Measurements from ENCODE around the gene NIPBL. TPM values are rescaled to one million over a fixed set of nuclear protein-coding genes. Genes with fewer than 3 reads are reported as not detected.
A peak's percentile ranks its signal among the peaks of the same experiment; 100 is the strongest.

Gene NIPBL
- total and polyA plus RNA-seq, 4 experiments from 2014 or later: 3.8 to 110 (median 74.4) TPM

DNA sequence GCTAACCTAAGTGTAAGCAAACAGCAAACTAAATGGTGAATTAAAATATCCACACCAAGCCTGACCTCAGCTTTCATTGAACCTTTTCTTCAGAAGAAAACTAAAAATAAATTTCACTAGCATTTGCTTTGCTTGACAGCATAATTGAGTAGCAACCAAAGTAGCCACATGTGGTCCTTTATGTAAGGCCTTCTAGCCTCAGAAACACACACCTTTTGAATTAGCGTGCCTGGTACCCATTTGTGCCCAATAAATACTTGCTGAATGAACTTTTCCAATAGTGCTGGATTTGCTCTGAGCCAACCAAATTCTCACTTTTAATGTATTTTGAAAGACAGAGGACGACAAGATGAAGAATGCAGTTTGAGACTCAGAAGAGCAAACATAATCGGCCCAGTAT, 2.1 kb upstream of the NIPBL start:
- H3K4me3 Mint-ChIP-seq: peak overlapping the region; percentile 89 to 99 (median 94)
- Histone ChIP-seq H3K27me3 (ENCODE audit: insufficient read depth, low read length) (no peaks in the 10 kb centered on the region), H3K4me3 (ENCODE audit: low read length in 2 of 2) (peak overlapping the region in 1 of 2 donors; percentile 38), H3K4me1 (ENCODE audit: insufficient read depth, low read length) (peaks cover 60% of the 10 kb centered on the region), H3K9me3 (ENCODE audit: control insufficient read depth in 1 of 2, low read length in 2 of 2) (no peaks in the 10 kb centered on the region), H3K36me3 (ENCODE audit: insufficient read depth, low read length) (no peaks in the 10 kb centered on the region), H3K27ac (ENCODE audit: low read depth, low read length) (peak overlapping the region; percentile 93)
- H3K9me3 Mint-ChIP-seq: peaks cover 0 to 2% (median 0%) of the 10 kb centered on the region in 8 donors
- H3K27me3 Mint-ChIP-seq: no peaks in the 10 kb centered on the region
- peak overlapping the region; percentile 44 to 97 (median 93) for H3K27ac Mint-ChIP-seq
- CTCF ChIA-PET (ENCODE audit: partially characterized antibody): interaction anchor here (0.8 to 2.1 kb wide), 4 partner anchors 10 to 184 kb away, joined by 3 to 5 read pairs (median 4); no protein-coding TSS in a partner anchor
- peaks cover 28 to 61% (median 39%) of the 10 kb centered on the region in 4 donors for H3K4me1 Mint-ChIP-seq
- intact Hi-C loops (cut with micrococcal nuclease): loop anchor here (2.0 kb wide), 1 partner anchor 1946 kb away; the partner anchor contains the start of gene DNAJC21
- POLR2A ChIA-PET (ENCODE audit: partially characterized antibody): interaction anchor here (1.2 to 1.7 kb wide), 3 partner anchors 9 to 20 kb away, joined by 3 to 5 read pairs (median 4); no protein-coding TSS in a partner anchor
- no peak for DNase-seq
- peaks cover 0 to 22% of the 10 kb centered on the region in 2 donors for H3K36me3 Mint-ChIP-seq

DNA sequence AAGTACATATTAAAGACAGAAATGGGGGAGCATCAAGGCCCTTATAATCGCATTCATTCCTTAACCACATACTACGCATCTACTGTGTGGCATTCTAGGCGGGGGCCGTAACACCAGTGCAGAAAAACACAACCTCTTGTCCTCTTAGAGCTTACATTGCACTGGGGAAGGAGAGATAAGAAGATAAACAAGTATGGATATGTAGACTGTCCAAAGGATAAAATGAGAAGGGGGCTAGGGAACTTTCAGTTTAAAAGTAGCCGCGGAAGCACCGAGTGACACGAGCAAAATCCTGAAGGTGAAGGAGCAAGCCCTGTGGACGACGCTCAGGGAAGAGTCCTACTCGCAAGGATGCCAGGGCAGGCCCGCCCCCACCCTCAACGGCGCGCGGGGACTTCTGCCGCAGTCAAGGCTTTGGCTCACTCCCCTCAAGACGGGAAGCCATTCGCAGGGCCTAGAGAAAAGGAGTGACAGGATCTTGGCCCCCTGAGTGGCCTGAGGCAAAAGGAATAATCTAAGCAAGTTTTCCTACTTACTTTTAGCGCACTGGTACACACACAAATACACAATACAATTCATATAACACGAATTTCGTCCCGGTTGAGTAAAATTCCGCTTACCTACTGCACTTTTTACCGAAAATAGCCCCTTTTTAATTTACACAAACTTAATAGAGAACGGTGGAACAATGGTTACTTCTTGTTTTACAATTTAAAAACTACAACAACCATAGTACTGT, 1.3 kb upstream of the NIPBL start:
- ChIA-PET POLR2A (ENCODE audit: partially characterized antibody) (interaction anchor here (0.8 to 3.4 kb wide), 12 partner anchors 7 to 1960 kb away, joined by 3 to 18 read pairs (median 6); partner anchors contain the start of genes BRIX1, LMBRD2, NADK2 and NUP155), CTCF (ENCODE audit: partially characterized antibody) (interaction anchor here (0.9 to 2.1 kb wide), 7 partner anchors 9 to 145 kb away, joined by 3 to 5 read pairs (median 3); no protein-coding TSS in a partner anchor)
- Mint-ChIP-seq H3K36me3 (peaks cover 0 to 22% of the 10 kb centered on the region in 2 donors), H3K27ac (peak overlapping the region; percentile 92 to 97 (median 93)), H3K4me1 (peaks cover 27 to 59% (median 39%) of the 10 kb centered on the region in 4 donors), H3K4me3 (peak overlapping the region; percentile 89 to 99 (median 94)), H3K9me3 (peaks cover 0 to 2% (median 0%) of the 10 kb centered on the region in 8 donors), H3K27me3 (no peaks in the 10 kb centered on the region)
- Histone ChIP-seq H3K27me3 (ENCODE audit: insufficient read depth, low read length) (no peaks in the 10 kb centered on the region), H3K4me3 (ENCODE audit: low read length in 2 of 2) (peak overlapping the region; percentile 78 to 86), H3K4me1 (ENCODE audit: insufficient read depth, low read length) (peaks cover 61% of the 10 kb centered on the region), H3K9me3 (ENCODE audit: control insufficient read depth in 1 of 2, low read length in 2 of 2) (no peaks in the 10 kb centered on the region), H3K27ac (ENCODE audit: low read depth, low read length) (peak overlapping the region; percentile 93), H3K36me3 (ENCODE audit: insufficient read depth, low read length) (no peaks in the 10 kb centered on the region)
- intact Hi-C loops (cut with micrococcal nuclease): loop anchor here (2.0 to 5.0 kb wide), 2 partner anchors 47 to 1946 kb away; partner anchors contain the start of gene DNAJC21
- DNase-seq: peak; percentile 38 to 74 (median 40)

DNA sequence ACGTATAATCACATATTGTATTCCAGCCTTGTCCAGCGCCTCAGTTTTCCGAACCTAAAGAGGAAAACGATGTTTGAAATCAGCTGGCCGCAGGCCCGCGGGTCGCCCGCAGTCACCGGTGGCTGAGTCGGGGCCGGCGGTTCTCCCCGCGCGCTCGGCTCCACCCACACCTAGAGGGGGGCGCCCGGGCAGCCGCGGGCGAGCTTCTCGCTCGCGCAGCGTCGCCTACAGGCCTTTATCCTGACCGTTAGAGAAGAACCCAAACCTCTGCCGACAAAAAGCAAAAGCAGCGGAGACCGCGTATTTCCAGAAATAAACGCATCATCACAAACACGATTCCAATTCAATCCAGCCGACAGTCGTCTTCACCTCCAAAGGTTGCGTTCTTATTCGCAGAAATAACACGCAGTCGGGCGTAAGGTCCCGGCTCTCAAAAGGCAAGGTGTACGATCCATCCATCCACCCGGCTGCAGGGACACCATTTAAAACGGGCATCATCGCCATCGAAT, 725 bp upstream of the NIPBL start:
- Mint-ChIP-seq H3K27me3 (no peaks in the 10 kb centered on the region), H3K4me1 (peaks cover 28 to 58% (median 38%) of the 10 kb centered on the region in 4 donors), H3K9me3 (no peaks in the 10 kb centered on the region), H3K36me3 (peaks cover 0 to 22% of the 10 kb centered on the region in 2 donors), H3K27ac (peak overlapping the region; percentile 92 to 97 (median 95)), H3K4me3 (peak overlapping the region; percentile 89 to 99 (median 94))
- Histone ChIP-seq H3K4me1 (ENCODE audit: insufficient read depth, low read length) (peaks cover 61% of the 10 kb centered on the region), H3K27me3 (ENCODE audit: insufficient read depth, low read length) (no peaks in the 10 kb centered on the region), H3K36me3 (ENCODE audit: insufficient read depth, low read length) (no peaks in the 10 kb centered on the region), H3K27ac (ENCODE audit: low read depth, low read length) (peak overlapping the region; percentile 93), H3K4me3 (ENCODE audit: low read length in 2 of 2) (peak overlapping the region; percentile 78 to 86), H3K9me3 (ENCODE audit: control insufficient read depth in 1 of 2, low read length in 2 of 2) (no peaks in the 10 kb centered on the region)
- intact Hi-C loops (cut with micrococcal nuclease): loop anchor here (1.0 to 5.0 kb wide), 5 partner anchors 46 to 1947 kb away; partner anchors contain the start of genes DNAJC21, NUP155 and SKP2
- POLR2A ChIA-PET (ENCODE audit: partially characterized antibody): interaction anchor here (0.8 to 3.4 kb wide), 16 partner anchors 8 to 1960 kb away, joined by 3 to 18 read pairs (median 6); partner anchors contain the start of genes BRIX1, DNAJC21, LMBRD2 and NADK2
- peak; percentile 74 to 80 (median 76) for DNase-seq
- CTCF ChIA-PET (ENCODE audit: partially characterized antibody): interaction anchor here (0.9 to 1.9 kb wide), 7 partner anchors 10 to 146 kb away, joined by 3 to 6 read pairs (median 3); no protein-coding TSS in a partner anchor

DNA sequence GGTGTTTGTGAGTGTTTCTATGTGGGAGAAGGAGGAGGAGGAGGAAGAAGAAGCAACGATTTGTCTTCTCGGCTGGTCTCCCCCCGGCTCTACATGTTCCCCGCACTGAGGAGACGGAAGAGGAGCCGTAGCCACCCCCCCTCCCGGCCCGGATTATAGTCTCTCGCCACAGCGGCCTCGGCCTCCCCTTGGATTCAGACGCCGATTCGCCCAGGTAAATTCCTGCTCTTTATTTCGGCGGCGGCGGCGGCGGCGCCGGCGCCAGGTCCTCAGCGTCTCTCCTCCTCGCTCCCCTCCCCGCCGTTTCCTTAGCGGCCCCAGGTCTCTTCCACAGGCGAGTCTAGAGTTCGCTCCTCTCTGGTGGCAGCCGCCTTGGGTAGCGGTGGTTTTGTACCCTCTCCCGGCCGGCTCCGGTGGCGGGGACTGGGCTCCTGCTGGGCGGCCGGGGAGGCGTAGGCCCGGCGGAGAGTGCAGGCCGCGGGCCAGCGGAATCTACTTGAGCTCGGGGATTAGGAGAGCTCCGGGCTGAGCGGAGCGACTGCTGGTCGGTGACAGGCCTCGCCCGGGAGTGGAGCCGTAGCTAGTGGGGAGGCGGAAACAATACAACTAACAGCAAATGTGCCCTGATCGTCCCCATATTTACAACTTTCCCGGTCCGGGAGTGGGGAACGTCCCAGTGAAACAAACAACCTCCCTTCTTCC, 547 bp downstream of the NIPBL start:
- H3K4me1 ChIP-seq (ENCODE audit: insufficient read depth, low read length): peaks cover 66% of the 10 kb centered on the region
- H3K4me3 Mint-ChIP-seq: peak overlapping the region; percentile 89 to 99 (median 94)
- peak overlapping the region; percentile 78 to 96 for H3K4me3 ChIP-seq (ENCODE audit: low read length in 2 of 2)
- H3K9me3 Mint-ChIP-seq: no peaks in the 10 kb centered on the region
- POLR2A ChIA-PET (ENCODE audit: partially characterized antibody): interaction anchor here (0.8 to 3.4 kb wide), 13 partner anchors 9 to 1948 kb away, joined by 3 to 18 read pairs (median 7); partner anchors contain the start of genes DNAJC21, LMBRD2, NADK2 and NUP155
- intact Hi-C loops (cut with micrococcal nuclease): loop anchor here (1.0 to 5.0 kb wide), 5 partner anchors 45 to 725 kb away; partner anchors contain the start of genes NUP155 and SKP2
- H3K36me3 Mint-ChIP-seq: peaks cover 0 to 22% of the 10 kb centered on the region in 2 donors
- H3K27me3 ChIP-seq (ENCODE audit: insufficient read depth, low read length): no peaks in the 10 kb centered on the region
- H3K27me3 Mint-ChIP-seq: no peaks in the 10 kb centered on the region
- H3K36me3 ChIP-seq (ENCODE audit: insufficient read depth, low read length): no peaks in the 10 kb centered on the region
- DNase-seq: peak; percentile 55 to 80 (median 60)
- H3K27ac Mint-ChIP-seq: peak overlapping the region; percentile 92 to 98 (median 95)
- H3K27ac ChIP-seq (ENCODE audit: low read depth, low read length): peak overlapping the region; percentile 93
- peaks cover 35 to 64% (median 43%) of the 10 kb centered on the region in 4 donors for H3K4me1 Mint-ChIP-seq
- CTCF ChIA-PET (ENCODE audit: partially characterized antibody): interaction anchor here (0.7 to 1.9 kb wide), 4 partner anchors 17 to 74 kb away, joined by 3 to 6 read pairs (median 4); no protein-coding TSS in a partner anchor
- H3K9me3 ChIP-seq (ENCODE audit: control insufficient read depth in 1 of 2, low read length in 2 of 2): no peaks in the 10 kb centered on the region

DNA sequence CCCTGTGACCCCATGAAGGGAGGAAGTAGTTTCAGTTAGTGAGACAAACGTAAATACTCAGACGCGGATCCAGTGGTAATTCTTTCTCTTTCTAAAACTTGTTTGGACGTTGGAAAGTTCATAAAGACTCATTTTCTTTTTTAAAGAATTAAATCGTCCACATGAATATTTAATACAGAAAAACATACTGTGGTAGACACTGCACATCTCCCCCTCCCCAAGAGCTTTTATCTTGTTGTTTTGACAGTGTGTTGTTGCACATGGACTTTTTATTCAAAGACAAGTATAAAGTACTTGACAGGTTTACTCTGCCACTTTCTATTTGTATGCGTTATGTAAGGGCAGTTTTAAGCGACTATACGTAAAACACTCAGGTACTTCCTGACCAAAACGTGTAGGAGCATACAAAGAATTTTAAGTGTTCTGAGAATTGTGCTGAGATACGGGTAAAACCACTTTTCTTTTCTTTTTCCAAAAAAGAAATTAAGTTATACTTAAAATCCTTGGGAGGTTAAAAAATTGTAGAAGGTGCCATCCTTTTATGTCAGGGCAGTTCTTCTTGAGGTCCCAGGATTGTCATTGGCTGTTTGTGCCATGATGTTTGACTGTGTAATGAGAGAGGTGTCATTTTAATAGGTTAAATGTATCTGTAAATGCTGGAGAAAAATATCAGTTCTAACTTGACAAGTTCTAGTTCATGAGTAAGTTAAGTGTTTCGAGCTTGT, 1.3 kb downstream of the NIPBL start:
- ChIA-PET CTCF (ENCODE audit: partially characterized antibody) (interaction anchor here (0.7 to 1.9 kb wide), 4 partner anchors 16 to 74 kb away, joined by 3 to 6 read pairs (median 4); no protein-coding TSS in a partner anchor), POLR2A (ENCODE audit: partially characterized antibody) (interaction anchor here (1.0 to 3.4 kb wide), 9 partner anchors 9 to 1948 kb away, joined by 3 to 18 read pairs (median 9); partner anchors contain the start of genes DNAJC21, LMBRD2, NUP155 and SKP2)
- intact Hi-C loops (cut with micrococcal nuclease): loop anchor here (1.0 to 5.0 kb wide), 3 partner anchors 44 to 493 kb away; partner anchors contain the start of gene NUP155
- DNase-seq: peak; percentile 46 to 67 (median 60)
- Histone ChIP-seq H3K36me3 (ENCODE audit: insufficient read depth, low read length) (no peaks in the 10 kb centered on the region), H3K4me3 (ENCODE audit: low read length in 2 of 2) (peak overlapping the region; percentile 78 to 96), H3K9me3 (ENCODE audit: control insufficient read depth in 1 of 2, low read length in 2 of 2) (no peaks in the 10 kb centered on the region), H3K4me1 (ENCODE audit: insufficient read depth, low read length) (peaks cover 68% of the 10 kb centered on the region), H3K27ac (ENCODE audit: low read depth, low read length) (peak overlapping the region; percentile 93), H3K27me3 (ENCODE audit: insufficient read depth, low read length) (no peaks in the 10 kb centered on the region)
- H3K27ac Mint-ChIP-seq: peak overlapping the region; percentile 92 to 98 (median 95)
- peaks cover 36 to 69% (median 44%) of the 10 kb centered on the region in 4 donors for H3K4me1 Mint-ChIP-seq
- peaks cover 0 to 22% of the 10 kb centered on the region in 2 donors for H3K36me3 Mint-ChIP-seq
- no peaks in the 10 kb centered on the region for H3K9me3 Mint-ChIP-seq
- no peaks in the 10 kb centered on the region for H3K27me3 Mint-ChIP-seq
- H3K4me3 Mint-ChIP-seq: peak overlapping the region; percentile 89 to 99 (median 94)
